CD14-positive monocyte (primary cell): ENCODE results near the gene SEMA3A. TPM values are rescaled to one million over a fixed set of nuclear protein-coding genes. Genes with fewer than 3 reads are reported as not detected.

ENCODE experiments used
- DNase-seq, 3 donors: peaks; one replicate each; pipeline ENCODE4 v3.0.0-alpha.2; 2011 to 2022
- H2AFZ ChIP-seq: 2 replicates; pipeline ENCODE4 v1.6.0; 2012; ENCODE audit warnings: mild to moderate bottlenecking, low read depth, low read length, inconsistent platforms; ENCODE audit not compliant: insufficient read depth, poor library complexity, severe bottlenecking
- H3K27ac ChIP-seq, 2 donors: 1 replicate in 1 of 2; 2 replicates in 1 of 2; pipeline ENCODE4 v1.5.1; 2012 to 2013; ENCODE audit warnings: low read length in 2 of 2, control low read depth in 1 of 2, inconsistent platforms in 1 of 2, low read depth in 1 of 2, mild to moderate bottlenecking in 1 of 2
- H3K27me3 ChIP-seq, 2 donors: one replicate each; pipeline versions ENCODE4 v1.6.0 to v1.6.1; 2011 to 2013; ENCODE audit warnings: low read length in 2 of 2; ENCODE audit not compliant: control insufficient read depth in 2 of 2, insufficient read depth in 2 of 2
- H3K36me3 ChIP-seq, 2 donors: replicated peaks in 1 of 2; 1 replicate in 1 of 2; 2 replicates in 1 of 2; pipeline versions ENCODE4 v1.5.1 to v1.6.1; 2012 to 2013; ENCODE audit warnings: low read length in 2 of 2, control low read depth in 1 of 2, inconsistent platforms in 1 of 2, mild to moderate bottlenecking in 1 of 2; ENCODE audit not compliant: insufficient read depth in 2 of 2, control insufficient read depth in 1 of 2
- H3K4me1 ChIP-seq, 2 donors: 1 replicate in 1 of 2; 2 replicates in 1 of 2; pipeline versions ENCODE4 v1.5.1 to v1.6.1; 2012 to 2013; ENCODE audit warnings: low read length in 2 of 2, control low read depth in 1 of 2, inconsistent platforms in 1 of 2, mild to moderate bottlenecking in 1 of 2, moderate library complexity in 1 of 2; ENCODE audit not compliant: insufficient read depth in 2 of 2, control insufficient read depth in 1 of 2
- H3K4me2 ChIP-seq: replicated peaks from 2 replicates; pipeline ENCODE3; 2012; ENCODE audit warnings: low read length, moderate library complexity, mild to moderate bottlenecking; ENCODE audit not compliant: poor library complexity, severe bottlenecking; ENCODE audit errors: extremely low read depth
- H3K4me3 ChIP-seq, 3 experiments: fragments of 200-600 bp in 1 of 3; sonication (generic) in 1 of 3; replicated peaks in 1 of 3; 1 replicate in 2 of 3; 2 replicates in 1 of 3; pipeline ENCODE4 v1.5.1; 2011 to 2013; ENCODE audit warnings: low read length in 3 of 3, mild to moderate bottlenecking in 3 of 3, control low read depth in 2 of 3, low read depth in 2 of 3, inconsistent platforms in 1 of 3, moderate library complexity in 1 of 3
- H3K79me2 ChIP-seq: 2 replicates; pipeline ENCODE4 v1.6.0; 2012; ENCODE audit warnings: mild to moderate bottlenecking, control low read depth, inconsistent platforms, low read length, moderate library complexity; ENCODE audit not compliant: insufficient read depth
- H3K9ac ChIP-seq: 2 replicates; pipeline ENCODE4 v1.6.0; 2017; ENCODE audit warnings: low read length, mild to moderate bottlenecking; ENCODE audit not compliant: insufficient read depth, poor library complexity, severe bottlenecking
- H3K9me3 ChIP-seq, 2 donors: replicated peaks in 1 of 2; 1 replicate in 1 of 2; 2 replicates in 1 of 2; pipeline versions ENCODE4 v1.5.1 to v1.6.1; 2012 to 2013; ENCODE audit warnings: low read length in 2 of 2, control low read depth in 1 of 2; ENCODE audit not compliant: control insufficient read depth in 1 of 2, insufficient read depth in 1 of 2
- H4K20me1 ChIP-seq: 2 replicates; pipeline ENCODE4 v1.6.0; 2012; ENCODE audit warnings: mild to moderate bottlenecking, low read length, control low read depth, moderate library complexity; ENCODE audit not compliant: insufficient read depth
- H3K27ac Mint-ChIP-seq, 7 donors: one replicate each; pipeline ENCODE4 v1.8.0; 2020; ENCODE audit warnings: mild to moderate bottlenecking in 7 of 7, mixed read lengths in 7 of 7, moderate library complexity in 6 of 7, inconsistent platforms in 2 of 7
- H3K27me3 Mint-ChIP-seq, 3 donors: one replicate each; pipeline ENCODE4 v1.8.0; 2021 to 2022; ENCODE audit warnings: low read depth in 3 of 3, mild to moderate bottlenecking in 3 of 3, mixed read lengths in 3 of 3, moderate library complexity in 3 of 3, inconsistent platforms in 1 of 3
- H3K36me3 Mint-ChIP-seq, 2 donors: one replicate each; pipeline ENCODE4 v1.8.0; 2020; ENCODE audit warnings: mixed read lengths in 2 of 2, inconsistent platforms in 1 of 2, mild to moderate bottlenecking in 1 of 2
- H3K4me1 Mint-ChIP-seq: one replicate; pipeline ENCODE4 v1.8.0; 2020; ENCODE audit warnings: mild to moderate bottlenecking, mixed read lengths
- H3K4me3 Mint-ChIP-seq, 2 donors: one replicate each; pipeline ENCODE4 v1.8.0; 2020; ENCODE audit warnings: mild to moderate bottlenecking in 2 of 2, mixed read lengths in 2 of 2, moderate library complexity in 1 of 2
- H3K9me3 Mint-ChIP-seq, 7 donors: one replicate each; pipeline ENCODE4 v1.8.0; 2020 to 2022; ENCODE audit warnings: mixed read lengths in 7 of 7, mild to moderate bottlenecking in 6 of 7, moderate library complexity in 6 of 7, inconsistent platforms in 2 of 7
- WGBS: methylation state at CpG from one replicate; pipeline ENCODE4 v1.1.5; 2013; ENCODE audit warnings: missing lambda C conversion rate; ENCODE audit not compliant: insufficient coverage; 5-methylcytosine and 5-hydroxymethylcytosine counted together
- intact Hi-C, 2 donors: fragments of 100-400 bp; cut with micrococcal nuclease; formaldehyde crosslinking; loops; one replicate each; pipeline versions ENCODE4 v1.15.0 to v1.15.1; 2023
- polyA plus RNA-seq, 3 donors: library from polyadenylated mRNA; depleted of rRNA in 1 of 3; unstranded in 2 of 3; stranded (reverse) in 1 of 3; fragments of 300-500 nt in 2 of 3; fragments of >200 nt in 1 of 3; fragmentation: Illumina TruSeq in 2 of 3; gene quantifications; 1 replicate in 2 of 3; 2 replicates in 1 of 3; pipeline ENCODE4 v1.2.3, GENCODE V29; 2012 to 2021
- TF ChIP-seq, protein P1 (sequence below): fragments of 200-600 bp; IDR thresholded peaks from one replicate; pipeline ENCODE4 v1.8.0; 2022; ENCODE audit warnings: antibody characterized with exemption, mild to moderate bottlenecking

SEMA3A gene
- polyA plus RNA-seq, 3 donors = 0.03 TPM; not detected in 2

DNA sequence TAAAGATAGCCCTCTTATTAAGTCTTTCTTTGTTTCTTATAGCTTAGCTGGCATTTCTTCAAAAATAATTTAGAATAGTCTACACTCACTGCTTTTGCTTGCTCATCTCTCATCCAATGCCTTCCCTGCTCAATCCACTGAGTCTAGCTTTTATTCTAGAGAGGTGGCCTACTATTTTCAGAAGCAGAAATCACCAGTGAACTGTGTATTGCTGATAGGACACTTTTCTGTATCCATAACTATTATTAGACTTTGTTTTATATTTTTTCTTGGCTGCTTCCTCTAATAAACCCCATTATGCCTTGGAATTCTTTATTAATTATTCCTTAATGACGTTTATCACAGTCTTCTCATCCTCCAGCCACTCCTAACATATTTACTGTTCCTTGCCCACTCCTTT is 206.8 kb downstream of the SEMA3A start:
- peaks cover 0 to 1% (median 1%) of the 10 kb centered on the region in 3 donors for H3K27me3 Mint-ChIP-seq
- Histone ChIP-seq H3K36me3 (no peaks in the 10 kb centered on the region), H3K27ac (no peak overlapping the region), H2AFZ (no peak overlapping the region), H3K4me2 (no peak overlapping the region), H3K79me2 (no peaks in the 10 kb centered on the region), H3K4me3 (no peak overlapping the region), H3K4me1 (no peaks in the 10 kb centered on the region), H4K20me1 (no peaks in the 10 kb centered on the region), H3K27me3 (no peaks in the 10 kb centered on the region), H3K9me3 (no peaks in the 10 kb centered on the region), H3K9ac (no peak overlapping the region)
- 67% methylated on average over 1 of the region's 1 CpG for WGBS
- no peak overlapping the region for H3K4me3 Mint-ChIP-seq
- intact Hi-C loops = no loop called here
- DNase-seq = no peak
- peaks cover 0 to 4% (median 2%) of the 10 kb centered on the region in 7 donors for H3K9me3 Mint-ChIP-seq
- H3K36me3 Mint-ChIP-seq = no peaks in the 10 kb centered on the region
- H3K27ac Mint-ChIP-seq = no peak overlapping the region
- TF ChIP-seq, protein P1, sequence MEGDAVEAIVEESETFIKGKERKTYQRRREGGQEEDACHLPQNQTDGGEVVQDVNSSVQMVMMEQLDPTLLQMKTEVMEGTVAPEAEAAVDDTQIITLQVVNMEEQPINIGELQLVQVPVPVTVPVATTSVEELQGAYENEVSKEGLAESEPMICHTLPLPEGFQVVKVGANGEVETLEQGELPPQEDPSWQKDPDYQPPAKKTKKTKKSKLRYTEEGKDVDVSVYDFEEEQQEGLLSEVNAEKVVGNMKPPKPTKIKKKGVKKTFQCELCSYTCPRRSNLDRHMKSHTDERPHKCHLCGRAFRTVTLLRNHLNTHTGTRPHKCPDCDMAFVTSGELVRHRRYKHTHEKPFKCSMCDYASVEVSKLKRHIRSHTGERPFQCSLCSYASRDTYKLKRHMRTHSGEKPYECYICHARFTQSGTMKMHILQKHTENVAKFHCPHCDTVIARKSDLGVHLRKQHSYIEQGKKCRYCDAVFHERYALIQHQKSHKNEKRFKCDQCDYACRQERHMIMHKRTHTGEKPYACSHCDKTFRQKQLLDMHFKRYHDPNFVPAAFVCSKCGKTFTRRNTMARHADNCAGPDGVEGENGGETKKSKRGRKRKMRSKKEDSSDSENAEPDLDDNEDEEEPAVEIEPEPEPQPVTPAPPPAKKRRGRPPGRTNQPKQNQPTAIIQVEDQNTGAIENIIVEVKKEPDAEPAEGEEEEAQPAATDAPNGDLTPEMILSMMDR = no peak
- no peaks in the 10 kb centered on the region for H3K4me1 Mint-ChIP-seq

DNA sequence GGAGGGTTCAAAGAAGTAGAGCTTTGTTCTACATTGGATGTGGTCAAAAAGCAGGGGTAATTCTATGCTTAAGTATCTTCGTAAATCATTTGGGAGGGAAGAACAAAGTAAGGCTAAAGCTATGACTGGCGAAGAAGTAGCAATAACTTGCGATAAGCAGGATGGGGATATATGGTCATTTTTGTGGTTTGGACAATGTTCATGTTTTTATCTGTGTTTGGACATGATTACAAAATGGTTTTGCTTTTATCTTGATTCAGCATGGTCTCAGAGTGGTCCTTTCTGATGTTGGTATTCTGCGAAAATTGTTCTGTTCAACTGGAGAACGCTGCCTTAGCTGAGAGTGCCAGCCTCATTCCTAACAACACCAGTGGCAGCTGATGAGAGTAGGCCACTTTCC is 208.8 kb downstream of the SEMA3A start:
- no peak overlapping the region for H3K27ac Mint-ChIP-seq
- Histone ChIP-seq H3K4me1 (no peaks in the 10 kb centered on the region), H3K4me2 (no peak overlapping the region), H3K9ac (no peak overlapping the region), H3K36me3 (no peaks in the 10 kb centered on the region), H4K20me1 (no peaks in the 10 kb centered on the region), H3K27ac (no peak overlapping the region), H3K4me3 (no peak overlapping the region), H3K27me3 (no peaks in the 10 kb centered on the region), H3K79me2 (no peaks in the 10 kb centered on the region), H2AFZ (no peak overlapping the region), H3K9me3 (no peaks in the 10 kb centered on the region)
- peaks cover 0 to 1% (median 1%) of the 10 kb centered on the region in 3 donors for H3K27me3 Mint-ChIP-seq
- H3K36me3 Mint-ChIP-seq = no peaks in the 10 kb centered on the region
- WGBS = 90% methylated on average over 2 of the region's 5 CpGs
- H3K4me1 Mint-ChIP-seq = no peaks in the 10 kb centered on the region
- H3K4me3 Mint-ChIP-seq = no peak overlapping the region
- DNase-seq = no peak
- H3K9me3 Mint-ChIP-seq = peaks cover 0 to 4% (median 0%) of the 10 kb centered on the region in 7 donors
- TF ChIP-seq, protein P1 = no peak
- intact Hi-C loops = no loop called here
